ENCODE results near the gene MCC.

Gene MCC

DNA sequence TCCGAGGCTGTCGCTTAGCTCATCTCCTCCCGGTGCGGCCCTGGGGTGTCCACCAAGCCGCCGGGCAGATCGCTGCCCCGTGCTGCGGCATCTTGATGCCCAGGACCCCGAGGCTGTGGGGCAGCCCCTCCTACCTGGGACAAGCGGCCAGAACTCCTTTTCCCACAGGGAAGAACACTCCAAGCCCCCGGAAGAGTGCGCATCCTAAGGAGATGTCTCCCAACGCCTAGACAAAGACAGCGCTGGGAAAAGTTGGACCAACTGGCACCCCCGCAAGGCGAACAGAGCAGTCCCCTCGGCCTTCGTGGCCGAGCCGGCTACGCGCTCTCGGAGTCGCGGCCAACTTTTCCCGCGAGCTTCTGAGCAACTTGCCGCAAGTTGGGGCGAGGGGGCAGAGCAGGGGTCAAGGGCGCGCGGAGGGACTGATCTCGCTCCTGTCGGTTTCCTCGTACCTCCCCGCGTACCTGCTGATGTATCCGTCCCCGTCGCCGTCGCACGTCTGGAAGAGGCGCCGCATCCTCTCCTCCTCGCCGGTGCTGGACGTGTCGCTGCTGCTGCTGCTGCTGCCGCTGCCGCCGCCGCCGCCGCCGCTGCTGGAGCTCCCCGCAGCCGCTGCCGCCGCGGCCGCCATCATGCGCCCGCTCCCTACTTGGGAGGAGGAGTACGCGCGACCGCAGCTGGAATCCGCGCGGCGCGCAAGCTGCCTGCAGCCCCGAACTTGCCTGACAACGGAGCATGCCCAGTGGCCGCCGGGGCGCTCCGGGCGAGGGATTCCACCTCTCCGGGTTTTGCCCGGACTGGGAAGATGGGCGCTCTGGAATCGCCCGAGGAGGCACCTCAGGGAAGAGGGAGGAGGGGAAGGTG lies at the start of gene MCC:
Gene MCC, minus strand, starts transcription at position 673 of the 864 bp plus-strand sequence.
- peak; percentile 91 for DNase-seq

DNA sequence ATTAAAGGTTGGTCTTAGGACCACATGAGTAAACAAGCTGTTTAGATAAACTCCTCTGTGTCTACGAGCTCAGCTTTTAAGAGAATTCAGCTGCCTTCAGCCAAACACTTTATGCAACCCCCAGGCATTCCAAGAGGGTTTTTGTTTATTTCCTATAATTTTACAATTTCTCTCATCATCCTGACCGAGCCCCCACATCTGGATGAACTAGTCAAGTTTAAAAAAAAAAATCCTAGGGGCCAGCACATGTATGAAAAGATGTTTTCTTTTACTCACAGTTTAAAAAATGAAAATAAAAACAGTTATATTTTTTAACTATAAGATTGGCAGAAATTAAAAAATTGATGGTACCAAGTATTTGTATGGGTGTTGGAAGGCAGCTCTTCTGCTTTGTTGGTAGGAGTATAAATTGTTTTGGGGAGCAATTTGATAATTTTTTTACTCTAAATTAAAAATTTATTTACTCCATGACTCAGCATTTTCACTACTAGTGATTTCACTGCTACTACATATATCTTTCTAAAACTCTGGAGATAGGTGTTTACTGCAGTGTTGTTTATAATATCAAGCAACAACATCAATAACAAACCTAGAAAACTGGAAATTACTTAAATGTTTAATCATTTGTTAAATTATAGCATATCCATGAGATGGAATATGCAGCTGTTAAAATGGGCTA lies 43.4 kb upstream of the MCC start:
- no peak for DNase-seq

DNA sequence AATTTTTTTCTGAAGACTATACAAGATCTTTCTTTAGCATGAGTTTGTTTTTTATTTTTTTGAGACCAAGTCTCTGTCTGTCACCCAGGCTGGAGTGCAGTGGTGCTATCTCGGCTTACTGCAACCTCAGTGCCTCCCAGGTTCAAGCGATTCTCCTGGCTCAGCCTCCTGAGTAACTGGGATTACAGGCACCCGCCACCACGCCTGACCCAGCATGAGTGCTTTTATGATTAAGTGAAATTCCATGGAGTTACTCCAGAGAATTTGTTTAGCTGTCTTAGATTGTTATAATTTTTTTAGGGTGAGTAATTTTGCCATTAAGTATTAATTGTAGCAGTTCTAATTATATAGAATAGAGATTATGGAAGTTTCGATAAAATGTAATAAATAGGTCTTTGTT lies 39.5 kb upstream of the MCC start:
- no peak for DNase-seq

DNA sequence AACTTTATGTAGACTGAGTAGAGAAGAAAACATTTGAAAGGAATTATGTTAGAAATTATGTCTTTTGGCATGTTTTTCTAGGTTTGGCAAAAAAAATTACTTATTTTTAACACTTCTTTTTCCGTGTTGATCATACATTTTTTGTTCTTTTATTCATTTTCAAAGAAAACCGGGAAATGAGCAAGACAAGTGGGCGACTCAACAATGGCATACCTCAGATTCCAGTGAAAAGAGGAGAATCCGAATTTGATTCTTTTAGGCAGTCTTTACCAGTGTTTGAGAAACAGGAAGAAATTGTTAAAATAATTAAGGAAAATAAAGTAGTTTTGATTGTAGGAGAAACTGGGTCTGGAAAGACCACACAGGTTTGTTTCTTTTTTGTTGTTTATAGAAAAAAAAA lies 38.2 kb upstream of the MCC start:
- DNase-seq, result no peak

DNA sequence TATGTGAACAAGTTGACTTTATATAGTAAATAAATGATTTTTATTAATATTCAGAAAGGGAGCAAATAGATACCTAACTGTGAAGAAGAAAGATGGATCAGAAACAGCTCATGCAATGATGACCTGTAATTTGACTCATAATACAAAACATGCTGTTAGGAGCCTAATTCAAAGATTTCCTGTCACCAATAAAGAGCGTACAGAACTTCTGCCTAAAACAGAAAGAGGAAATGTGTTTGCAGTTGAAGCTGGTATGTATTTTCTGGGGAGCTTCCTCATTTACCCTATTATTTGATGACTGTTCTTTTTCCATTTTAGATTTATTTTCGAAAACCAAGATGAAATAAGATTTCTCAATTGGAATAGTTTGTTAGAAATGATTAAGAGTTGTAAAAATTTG lies 36.7 kb upstream of the MCC start:
- no peak for DNase-seq

DNA sequence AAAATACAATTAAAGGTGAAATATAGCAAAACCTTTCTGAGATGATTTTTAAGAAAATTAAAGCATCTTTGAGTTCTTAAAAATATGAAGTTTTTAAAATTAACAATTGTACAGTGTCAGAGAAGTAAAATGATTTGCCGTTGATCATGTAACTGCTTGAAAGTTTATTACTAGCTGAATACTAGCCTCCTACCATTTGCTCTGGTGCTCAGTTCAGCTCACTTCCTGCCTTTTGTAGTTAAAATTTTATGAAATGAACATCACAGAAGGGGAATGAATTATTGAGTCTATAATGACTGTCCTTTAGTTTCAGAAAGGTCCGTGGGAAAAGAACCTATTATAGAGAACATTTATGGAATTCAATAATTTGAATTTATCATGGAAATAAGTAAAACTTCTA lies 34.9 kb upstream of the MCC start:
- DNase-seq, result no peak

DNA sequence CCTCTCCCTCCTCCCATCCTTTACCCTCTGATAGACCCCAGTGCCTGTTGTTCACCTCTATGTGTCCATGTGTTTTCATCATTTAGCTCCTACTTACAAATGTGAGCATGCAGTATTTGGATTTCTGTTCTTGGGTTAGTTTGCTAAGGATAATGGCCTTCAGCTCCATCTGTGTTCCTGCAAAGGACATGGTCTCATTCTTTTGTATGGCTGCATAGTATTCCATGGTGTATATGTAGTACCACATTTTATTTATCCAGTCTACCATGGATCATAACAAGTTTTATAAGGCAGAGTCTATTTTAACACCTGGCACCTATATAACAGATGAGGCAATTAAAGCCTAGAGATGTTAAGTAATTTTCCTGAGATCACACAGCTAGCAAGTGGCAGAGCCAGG lies 32.6 kb upstream of the MCC start:
- no peak for DNase-seq

DNA sequence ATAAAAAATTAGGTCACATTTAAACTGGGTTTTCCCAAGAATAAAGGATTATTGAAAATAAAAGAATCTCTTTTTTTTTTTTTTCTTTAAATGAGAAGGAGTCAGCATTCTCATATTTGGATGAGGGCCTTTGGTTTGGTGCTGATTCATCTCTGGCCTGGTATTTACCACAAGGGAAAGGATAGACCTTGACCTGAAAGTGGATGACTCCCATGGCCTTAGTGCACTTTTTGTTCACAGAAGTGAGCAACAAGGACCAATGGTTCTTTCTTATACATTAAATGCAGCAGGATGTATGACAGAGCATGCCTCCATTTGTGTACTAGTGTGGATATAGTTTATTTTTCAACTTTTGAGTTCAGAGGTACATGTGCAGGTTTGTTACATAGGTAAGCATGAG lies 32.2 kb upstream of the MCC start:
- no peak for DNase-seq

DNA sequence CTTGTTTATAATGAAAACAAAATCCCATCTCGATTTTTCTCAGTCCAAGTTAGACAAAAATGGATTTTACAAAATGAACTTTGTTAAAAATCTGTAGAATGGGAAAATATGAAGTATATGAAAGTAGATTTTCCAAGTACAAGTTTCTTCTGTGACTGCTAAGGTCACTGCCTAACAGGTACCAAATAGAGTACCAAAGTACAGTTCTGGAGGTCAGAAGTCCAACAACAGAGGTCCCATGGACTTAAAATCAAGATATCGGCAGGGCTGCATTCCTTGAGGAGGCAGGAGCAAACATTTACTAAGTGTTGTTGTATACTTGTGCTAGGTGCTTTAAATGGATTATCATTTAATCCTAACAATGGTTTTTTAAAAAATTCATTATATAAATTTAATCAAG lies 31.2 kb upstream of the MCC start:
- DNase-seq, result no peak

DNA sequence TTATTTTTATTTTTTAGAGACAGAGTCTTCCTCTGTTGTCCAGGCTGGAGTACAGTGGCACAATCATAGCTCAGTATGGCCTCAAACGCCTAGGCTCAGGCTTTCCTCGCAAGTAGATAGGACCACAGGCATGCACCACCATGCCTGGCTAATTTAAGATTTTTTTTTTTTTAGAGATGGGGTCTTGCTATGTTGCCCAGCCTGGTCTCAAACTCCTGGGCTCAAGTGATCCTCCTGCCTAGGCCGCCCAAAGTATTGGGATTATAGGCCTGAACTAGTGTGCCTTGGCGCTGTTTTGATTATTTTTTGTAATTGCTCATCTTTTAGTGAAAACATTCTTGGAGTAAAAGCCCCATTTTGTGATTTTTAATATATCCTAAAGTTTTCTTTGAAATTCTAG lies 30.6 kb upstream of the MCC start:
- no peak for DNase-seq

DNA sequence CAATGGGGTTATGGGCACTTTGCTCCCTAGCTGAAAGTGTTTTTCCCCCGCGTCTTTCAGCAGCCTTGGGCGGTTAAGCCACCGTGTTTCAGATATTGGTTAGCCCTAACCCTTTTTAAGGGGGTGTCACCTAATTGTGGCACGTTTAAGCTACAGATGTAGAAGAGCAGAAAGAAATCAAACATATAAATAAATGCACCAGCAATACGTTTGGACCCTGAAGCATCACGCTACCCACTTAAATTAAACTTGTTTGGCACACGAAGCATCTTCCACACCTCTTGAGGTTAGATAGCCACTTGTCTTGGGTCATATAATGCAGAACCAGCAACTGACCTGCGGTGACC lies 26.0 kb upstream of the MCC start:
- no peak for DNase-seq

DNA sequence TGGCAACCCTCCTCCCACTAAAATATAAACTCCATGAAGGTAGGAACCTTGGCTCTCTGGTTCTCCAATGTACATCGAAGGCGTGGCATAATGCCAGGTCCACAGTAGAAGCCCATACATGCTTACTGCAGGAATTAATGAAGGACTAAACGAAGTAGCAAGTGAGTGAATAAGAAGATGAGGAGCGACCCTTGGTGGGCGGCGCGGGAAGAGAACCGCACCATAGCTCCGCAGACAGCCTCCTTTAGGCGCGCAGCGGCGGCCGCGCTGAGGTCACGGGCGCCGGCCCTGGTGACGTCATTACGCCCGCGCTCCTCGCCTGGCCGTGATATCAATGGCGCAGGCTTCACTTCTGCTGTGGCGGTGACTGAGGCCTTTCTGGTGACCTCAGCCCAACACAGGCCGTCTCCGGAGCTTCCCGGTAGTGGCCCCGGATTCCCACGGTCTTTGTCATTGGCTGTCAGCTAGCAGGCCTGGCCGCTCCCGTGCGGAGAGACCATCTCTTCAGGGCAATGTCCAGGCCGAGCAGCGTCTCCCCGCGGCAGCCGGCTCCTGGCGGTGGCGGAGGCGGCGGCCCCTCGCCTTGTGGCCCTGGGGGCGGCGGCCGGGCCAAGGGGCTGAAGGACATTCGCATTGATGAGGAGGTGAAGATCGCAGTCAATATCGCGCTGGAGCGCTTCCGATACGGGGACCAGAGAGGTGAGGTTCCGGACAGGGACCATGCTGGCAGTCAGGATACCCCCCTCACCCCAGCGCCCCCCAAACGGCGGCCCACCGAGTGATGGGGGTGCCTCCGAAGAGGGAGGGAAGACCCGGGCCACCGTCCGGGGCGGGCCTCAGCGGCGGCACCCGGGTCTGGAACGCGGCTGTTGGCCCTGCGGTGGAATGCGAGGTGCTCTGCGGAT lies 25.4 kb upstream of the MCC start, which contains the start of gene YTHDC2:
Gene YTHDC2, plus strand, starts transcription at position 311 of the 905 bp plus-strand sequence. Its CDS starts 202 bp downstream, at position 513.
- peak; percentile 97 for DNase-seq

DNA sequence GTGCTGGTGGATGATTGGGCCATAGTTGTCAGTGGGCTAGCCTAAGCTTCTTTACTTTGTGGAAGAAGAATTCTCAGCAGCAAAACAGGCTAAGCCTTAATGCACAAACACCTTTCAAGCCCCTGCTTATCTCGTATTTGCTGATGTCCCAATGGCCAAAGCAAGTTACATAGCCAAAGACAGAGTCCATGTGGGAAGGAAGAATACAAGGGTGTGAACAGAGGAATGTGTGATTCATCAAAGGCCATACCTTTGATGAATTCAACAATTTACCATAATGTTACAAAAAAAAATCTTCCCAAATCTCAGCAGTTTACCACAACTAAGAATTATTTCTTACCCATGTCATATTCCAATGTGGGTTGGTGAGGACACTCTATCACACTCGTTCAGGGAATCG lies 24.1 kb upstream of the MCC start:
- DNase-seq, result no peak

DNA sequence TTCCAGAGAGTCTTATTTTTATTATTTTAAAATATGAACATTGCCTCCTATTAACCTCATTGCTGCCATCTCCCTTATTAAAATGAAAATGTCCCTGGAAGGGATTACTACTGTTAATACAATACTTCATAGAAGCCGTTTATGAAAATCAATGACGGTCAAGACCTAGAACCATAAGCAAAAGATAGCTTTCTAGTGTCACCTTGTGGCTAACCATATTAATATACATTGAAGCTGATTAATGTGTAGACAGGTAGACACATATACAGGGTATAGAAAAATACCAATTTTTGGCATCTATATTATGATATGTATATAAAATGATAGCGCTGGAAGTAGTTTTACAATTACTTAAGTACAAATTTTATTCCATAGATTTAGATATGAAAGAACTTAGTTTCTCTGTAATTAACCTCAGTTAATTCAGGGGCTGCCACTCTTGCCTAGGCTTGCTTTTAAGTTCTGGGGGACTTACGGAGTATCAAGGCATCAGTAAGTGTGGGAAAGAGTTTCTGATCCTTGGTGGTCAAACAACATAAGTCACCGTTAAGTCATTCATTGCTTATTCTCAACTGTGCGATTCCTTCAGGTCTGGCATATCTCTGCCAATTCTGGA lies 22.7 kb upstream of the MCC start:
- no peak for DNase-seq

DNA sequence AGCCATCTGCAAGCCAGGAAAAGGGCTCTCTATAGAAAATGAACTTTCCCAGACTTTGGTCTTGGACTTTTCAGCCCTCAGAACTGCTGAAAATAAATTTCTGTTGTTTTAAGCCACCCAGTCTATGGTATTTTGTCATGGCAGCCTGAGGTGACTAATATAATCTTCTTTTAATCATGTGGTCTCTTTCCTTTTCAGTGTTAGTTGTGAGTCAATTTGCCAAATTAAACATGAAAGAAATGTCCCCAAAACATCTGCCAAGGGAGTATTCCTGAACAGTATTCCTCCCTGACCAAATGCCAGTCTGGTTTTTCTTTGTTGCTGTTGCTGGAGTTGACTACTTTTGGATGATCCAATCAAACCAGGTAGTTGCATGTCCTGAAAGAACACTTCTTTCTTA lies 20.5 kb upstream of the MCC start:
- no peak for DNase-seq

DNA sequence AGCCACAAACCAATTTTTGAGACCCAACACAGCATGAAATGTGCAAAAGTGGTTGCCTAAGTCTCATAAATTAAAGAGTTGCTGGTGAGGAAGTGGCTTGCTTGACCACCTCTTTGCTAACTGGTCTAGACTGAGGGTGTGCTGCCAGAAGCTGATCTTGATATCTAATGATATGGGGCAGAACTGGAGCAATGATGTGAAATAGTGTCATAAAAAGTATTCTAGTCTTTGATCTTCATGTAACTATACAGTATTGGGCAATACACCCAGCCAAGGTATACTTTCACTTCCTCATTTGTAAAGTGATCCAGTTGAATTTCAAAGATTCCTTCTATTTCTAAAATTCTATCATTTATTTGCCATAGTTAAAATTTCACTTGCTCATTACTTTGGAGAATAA lies 19.3 kb upstream of the MCC start:
- DNase-seq, result no peak

DNA sequence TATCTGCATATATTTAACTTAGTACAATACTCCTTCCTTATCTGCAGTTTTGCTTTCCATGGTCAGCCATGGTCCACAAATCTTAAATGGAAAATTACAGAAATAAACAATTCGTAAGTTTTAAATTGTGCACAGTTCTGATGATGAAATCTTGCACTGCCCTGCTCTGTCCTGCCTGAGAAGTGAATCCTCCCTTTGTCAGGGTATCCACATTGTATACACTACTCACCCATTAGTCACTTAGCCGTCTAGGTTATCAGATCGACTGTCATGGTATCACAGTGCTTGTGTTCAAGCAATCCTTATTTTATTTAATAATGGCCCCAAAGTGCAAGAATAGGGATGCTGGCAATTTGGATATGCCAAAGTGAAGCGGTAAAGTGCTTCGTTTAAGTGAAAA lies 16.9 kb upstream of the MCC start:
- no peak for DNase-seq

DNA sequence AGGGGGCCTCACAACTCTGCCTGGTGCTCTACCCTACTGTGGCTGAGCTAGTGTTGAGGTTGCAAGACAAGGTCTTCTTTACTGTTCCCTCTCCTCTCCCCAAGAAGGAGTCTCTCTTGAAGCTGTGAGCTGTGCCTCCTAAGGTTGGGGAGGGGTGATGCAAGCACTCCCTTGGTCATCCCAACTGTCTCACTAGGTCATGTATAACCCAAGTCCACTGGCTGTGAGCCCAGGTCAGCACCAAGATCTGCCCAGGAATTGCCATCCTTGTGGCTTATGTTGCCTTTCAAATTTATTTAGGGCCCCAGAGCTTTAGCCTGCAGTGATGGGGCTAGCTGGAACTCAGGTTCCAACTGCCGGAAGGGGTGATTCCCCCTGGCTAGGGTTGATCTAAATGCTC lies 14.9 kb upstream of the MCC start:
- no peak for DNase-seq

DNA sequence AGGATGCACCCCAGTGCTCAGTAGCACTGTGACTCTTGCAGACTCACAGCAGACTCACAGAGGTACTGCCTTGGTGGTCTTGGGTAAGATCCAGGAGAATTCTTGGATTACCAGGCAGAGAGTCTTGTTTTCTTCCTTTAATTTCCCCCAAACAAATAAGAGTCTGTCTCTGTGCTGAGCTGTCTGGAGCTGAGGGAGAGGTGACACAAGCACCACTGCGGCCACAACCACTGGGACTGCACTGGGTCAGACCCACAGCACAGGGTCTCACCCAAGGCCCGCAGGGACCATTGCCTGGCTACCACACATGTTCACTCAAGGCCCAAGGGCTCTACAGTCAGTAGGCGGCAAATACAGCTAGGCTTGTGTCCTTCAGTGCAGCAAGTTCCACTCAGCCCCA lies 13.8 kb upstream of the MCC start:
- no peak for DNase-seq

DNA sequence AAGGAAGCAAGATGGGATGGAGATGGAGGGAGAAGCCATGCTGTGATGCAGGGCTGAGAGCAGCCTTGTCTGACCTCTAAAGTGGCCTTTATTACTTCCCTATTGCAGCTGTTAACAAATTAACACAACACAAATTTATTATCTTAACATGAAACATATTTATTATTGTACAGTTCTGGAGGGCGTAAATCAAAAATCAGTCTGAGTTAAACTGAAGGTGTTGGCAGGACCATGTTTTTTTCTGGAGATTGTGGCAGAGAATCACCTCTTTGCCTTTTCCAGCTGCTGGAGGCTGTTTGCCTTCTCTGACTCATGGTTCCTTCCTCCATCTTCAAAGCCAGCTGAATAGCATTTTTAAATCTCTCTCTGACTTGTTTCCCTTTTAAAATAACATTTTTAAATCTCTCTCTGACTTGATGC lies 7.2 kb upstream of the MCC start:
- no peak for DNase-seq

DNA sequence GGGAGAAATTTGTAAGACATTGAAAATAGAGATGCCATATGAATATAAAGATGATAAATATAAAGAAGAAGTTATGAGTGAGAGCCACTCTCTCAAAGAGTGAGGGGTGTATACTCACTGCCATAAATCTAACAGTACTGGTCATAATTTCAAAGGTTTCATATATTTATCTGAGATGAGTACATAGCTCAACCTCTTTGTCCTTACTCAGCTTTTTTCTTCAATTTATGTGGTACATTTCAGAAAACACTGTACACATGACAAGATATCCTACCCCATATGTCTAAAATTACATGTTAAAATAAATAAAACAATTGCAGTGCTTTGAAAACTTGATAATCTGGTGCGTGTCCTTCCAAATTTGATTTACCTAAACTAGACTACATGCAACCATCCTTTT lies 5.2 kb upstream of the MCC start:
- no peak for DNase-seq

DNA sequence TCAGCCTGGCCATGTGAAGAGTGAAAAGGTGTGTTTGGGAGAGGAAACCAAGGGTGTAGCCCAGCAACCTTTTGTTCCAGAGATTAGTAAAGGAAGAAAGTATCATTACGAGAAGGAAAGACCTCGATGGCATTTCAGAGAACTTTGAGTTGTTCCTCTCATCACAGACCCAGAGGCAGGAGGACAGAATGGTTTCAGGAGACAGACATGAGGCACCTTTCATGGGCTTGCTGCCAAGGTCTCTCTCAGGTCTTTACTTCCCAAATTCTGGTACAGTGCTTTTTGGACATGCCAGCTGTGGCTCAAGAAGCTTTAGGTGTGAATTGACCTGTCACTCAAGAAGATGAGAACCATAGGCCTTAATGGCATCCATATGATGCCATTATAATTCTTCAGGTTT lies 2.8 kb upstream of the MCC start:
- no peak for DNase-seq

DNA sequence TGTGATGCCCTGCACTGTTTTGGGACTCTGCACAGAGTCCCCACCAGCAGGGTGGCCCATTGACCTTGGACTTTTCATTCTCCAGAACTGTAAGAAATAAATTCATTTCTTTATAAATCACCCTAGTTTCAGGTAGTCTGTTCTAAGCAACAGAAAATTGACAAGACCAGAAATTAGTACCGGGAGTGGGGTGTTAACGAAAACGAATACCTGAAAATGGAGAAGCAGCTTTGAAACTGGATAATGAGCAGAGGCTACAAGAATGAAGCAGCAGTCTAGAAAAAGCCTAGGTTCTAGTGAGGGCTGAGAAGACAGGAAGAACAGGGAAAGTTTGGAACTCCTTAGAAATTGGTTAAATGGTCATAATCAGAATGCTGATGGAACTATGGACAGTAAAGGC lies 2.1 kb upstream of the MCC start:
- no peak for DNase-seq

Data from retina (tissue), 1 donor.